ENCODE results near the gene TRPC4. TPM values are rescaled to one million over a fixed set of nuclear protein-coding genes. Genes with fewer than 3 reads are reported as not detected.

TRPC4 gene
- total and polyA plus RNA-seq, 12 donors = 0.24 to 22.5 (median 0.78) TPM

DNA sequence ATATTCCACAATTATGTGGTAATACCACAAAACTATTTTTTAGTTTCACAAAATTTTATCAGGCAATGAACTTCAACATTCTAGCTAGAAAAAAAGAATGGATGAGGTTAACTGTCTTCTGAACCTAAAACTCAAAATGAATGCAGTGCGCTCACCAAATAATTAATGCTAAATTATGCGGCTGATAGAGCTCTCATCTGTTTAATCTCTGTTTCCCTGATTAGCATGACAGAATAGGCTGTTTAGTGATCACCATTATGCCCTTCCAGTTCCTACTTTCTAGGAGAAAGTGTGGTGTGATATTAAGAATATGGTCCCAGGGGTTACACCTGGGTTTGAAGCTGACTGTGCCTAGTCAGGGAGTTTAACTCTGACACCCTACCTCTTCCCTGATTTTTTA, 228.2 kb downstream of the TRPC4 start:
- no peak for DNase-seq
- TF ChIP-seq, protein P1, sequence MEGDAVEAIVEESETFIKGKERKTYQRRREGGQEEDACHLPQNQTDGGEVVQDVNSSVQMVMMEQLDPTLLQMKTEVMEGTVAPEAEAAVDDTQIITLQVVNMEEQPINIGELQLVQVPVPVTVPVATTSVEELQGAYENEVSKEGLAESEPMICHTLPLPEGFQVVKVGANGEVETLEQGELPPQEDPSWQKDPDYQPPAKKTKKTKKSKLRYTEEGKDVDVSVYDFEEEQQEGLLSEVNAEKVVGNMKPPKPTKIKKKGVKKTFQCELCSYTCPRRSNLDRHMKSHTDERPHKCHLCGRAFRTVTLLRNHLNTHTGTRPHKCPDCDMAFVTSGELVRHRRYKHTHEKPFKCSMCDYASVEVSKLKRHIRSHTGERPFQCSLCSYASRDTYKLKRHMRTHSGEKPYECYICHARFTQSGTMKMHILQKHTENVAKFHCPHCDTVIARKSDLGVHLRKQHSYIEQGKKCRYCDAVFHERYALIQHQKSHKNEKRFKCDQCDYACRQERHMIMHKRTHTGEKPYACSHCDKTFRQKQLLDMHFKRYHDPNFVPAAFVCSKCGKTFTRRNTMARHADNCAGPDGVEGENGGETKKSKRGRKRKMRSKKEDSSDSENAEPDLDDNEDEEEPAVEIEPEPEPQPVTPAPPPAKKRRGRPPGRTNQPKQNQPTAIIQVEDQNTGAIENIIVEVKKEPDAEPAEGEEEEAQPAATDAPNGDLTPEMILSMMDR (IDR thresholded peaks at IDR 0.05) = no peak
- TF ChIP-seq POLR2A (IDR thresholded peaks at IDR 0.05) = no peak
- no peaks in the 10 kb centered on the region for H3K27me3 ChIP-seq
- H3K27ac ChIP-seq = no peak overlapping the region
- H3K4me3 ChIP-seq = no peak overlapping the region
- intact Hi-C loops (cut with DNase I) = no loop called here
- no peaks in the 10 kb centered on the region for H3K36me3 ChIP-seq (replicated peaks in 1 of 2)
- no peaks in the 10 kb centered on the region for H3K9me3 ChIP-seq (replicated peaks in 1 of 3)
- H3K4me1 ChIP-seq (replicated peaks in 1 of 2) = no peaks in the 10 kb centered on the region
- WGBS, 4 donors = 81 to 93% (median 88%) methylated on average over 2 of the region's 2 CpGs

DNA sequence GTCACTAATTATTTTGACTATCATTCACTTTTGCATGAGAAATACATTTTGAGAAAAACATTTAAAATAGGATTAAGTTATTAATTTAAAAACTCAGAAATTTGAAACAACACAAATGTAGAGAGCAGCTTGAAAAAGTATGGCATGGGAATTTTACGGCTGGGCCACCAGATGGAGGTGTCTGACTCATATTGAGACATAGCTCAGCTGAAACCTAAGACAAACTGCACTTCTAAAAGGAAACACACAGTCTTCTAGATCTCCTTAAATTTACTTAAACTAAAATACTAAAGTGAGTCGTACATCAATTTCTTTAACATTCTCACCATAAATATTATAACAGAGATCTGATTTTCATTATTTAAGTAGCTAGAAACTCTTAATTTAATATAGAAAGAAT, 229.1 kb downstream of the TRPC4 start:
- 13 to 18% (median 17%) methylated on average over 2 of the region's 2 CpGs for WGBS, 4 donors
- intact Hi-C loops (cut with DNase I) = no loop called here
- H3K4me1 ChIP-seq (replicated peaks in 1 of 2) = no peaks in the 10 kb centered on the region
- H3K27me3 ChIP-seq = no peaks in the 10 kb centered on the region
- TF ChIP-seq, protein P1 (IDR thresholded peaks at IDR 0.05) = peak in 4 of 6 experiments; percentile 26 to 32 (median 26)
- TF ChIP-seq POLR2A (IDR thresholded peaks at IDR 0.05) = no peak
- H3K36me3 ChIP-seq (replicated peaks in 1 of 2) = no peaks in the 10 kb centered on the region
- H3K27ac ChIP-seq = no peak overlapping the region
- H3K4me3 ChIP-seq = no peak overlapping the region
- no peaks in the 10 kb centered on the region for H3K9me3 ChIP-seq (replicated peaks in 1 of 3)
- DNase-seq = peak in 1 of 7 donors; percentile 2

DNA sequence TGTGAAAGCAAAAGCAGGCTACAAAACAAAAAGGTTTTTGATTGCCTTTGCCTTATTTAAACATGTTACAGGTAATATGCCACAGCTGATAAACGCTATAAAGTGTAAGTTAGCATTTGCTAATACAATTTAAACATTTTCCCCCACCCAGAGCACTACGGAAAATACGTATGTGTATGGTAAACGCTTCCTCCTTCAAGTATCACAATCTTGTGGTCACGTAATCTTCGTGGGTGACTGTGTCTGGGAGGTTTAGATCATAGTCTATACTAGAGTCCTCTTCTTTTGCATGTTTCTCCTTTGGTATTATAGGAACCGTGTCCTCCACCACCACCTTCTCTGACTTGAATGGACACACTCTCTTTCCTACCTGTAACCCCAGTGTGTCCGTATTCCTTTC, 232.9 kb downstream of the TRPC4 start:
- no peaks in the 10 kb centered on the region for H3K9me3 ChIP-seq (replicated peaks in 1 of 3)
- H3K4me1 ChIP-seq (replicated peaks in 1 of 2) = no peaks in the 10 kb centered on the region
- no peak for DNase-seq
- WGBS, 4 donors = 70 to 86% (median 72%) methylated on average over 8 of the region's 8 CpGs
- no peak overlapping the region for H3K27ac ChIP-seq
- no peak overlapping the region for H3K4me3 ChIP-seq
- H3K36me3 ChIP-seq (replicated peaks in 1 of 2) = no peaks in the 10 kb centered on the region
- intact Hi-C loops (cut with DNase I) = no loop called here
- no peaks in the 10 kb centered on the region for H3K27me3 ChIP-seq
- TF ChIP-seq POLR2A (IDR thresholded peaks at IDR 0.05) = no peak
- TF ChIP-seq, protein P1 (IDR thresholded peaks at IDR 0.05) = no peak

DNA sequence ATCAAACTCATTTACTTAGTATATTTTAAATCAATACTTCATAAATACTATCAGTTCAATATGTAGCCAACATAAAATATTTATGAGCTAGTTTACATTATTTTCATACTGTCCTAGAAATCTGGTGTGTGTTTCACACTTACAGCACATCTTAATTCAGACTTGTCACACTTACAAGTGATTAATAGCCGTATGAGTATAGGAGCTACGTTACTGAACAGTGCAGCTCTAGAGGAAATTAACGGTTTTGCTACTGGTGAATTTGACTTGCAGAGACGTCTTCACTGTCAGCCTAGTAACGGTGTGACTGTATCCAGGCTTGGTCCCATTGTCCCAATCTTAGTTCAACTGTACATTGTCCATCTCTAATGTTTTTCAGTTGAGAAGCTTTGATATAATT, 237.3 kb downstream of the TRPC4 start:
- TF ChIP-seq POLR2A (IDR thresholded peaks at IDR 0.05) = no peak
- TF ChIP-seq, protein P1 (IDR thresholded peaks at IDR 0.05) = no peak
- Histone ChIP-seq H3K27me3 (no peaks in the 10 kb centered on the region), H3K4me1 (replicated peaks in 1 of 2) (no peaks in the 10 kb centered on the region), H3K9me3 (replicated peaks in 1 of 3) (no peaks in the 10 kb centered on the region), H3K27ac (no peak overlapping the region), H3K4me3 (no peak overlapping the region), H3K36me3 (replicated peaks in 1 of 2) (no peaks in the 10 kb centered on the region)
- intact Hi-C loops (cut with DNase I) = no loop called here
- DNase-seq = no peak
- WGBS, 4 donors = 47 to 58% (median 55%) methylated on average over 5 of the region's 5 CpGs

Measured in adrenal gland (tissue), 12 donors.